HG02981 (cell line): ENCODE data around the gene SENP1.
"Not testable (repeated sequence)": the region's sequence is repeated elsewhere in the genome, so short reads cannot be mapped to it uniquely, and the experiment has no call there.

Experiments used
- ATAC-seq: cut with Tn5 transposase; IDR thresholded peaks from one replicate; pipeline ENCODE4 v1.9.1; 2021; ENCODE audit warnings: mild to moderate bottlenecking, moderate library complexity; ENCODE audit not compliant: unreplicated experiment

The SENP1 gene

GRCh38 chr12:48105867-48106680, at the start of gene SENP1:
Gene SENP1 (minus strand): TSS chr12:48106079. CDS start chr12:48101472, 4,607 bp downstream.
- ATAC-seq = peak; percentile 59

- ATAC-seq = no peak
Observed at GRCh38 chr12:48151103-48151771, 45.4 kb upstream of the SENP1 start.

- no peak for ATAC-seq
Observed at GRCh38 chr12:48145981-48146380, 40.1 kb upstream of the SENP1 start.

- ATAC-seq = no peak
Observed at GRCh38 chr12:48143898-48144297, 38.0 kb upstream of the SENP1 start.

GRCh38 chr12:48142818-48143674, 37.2 kb upstream of the SENP1 start:
- no peak for ATAC-seq

- ATAC-seq = no peak
Observed at GRCh38 chr12:48135027-48135426, 29.1 kb upstream of the SENP1 start.

GRCh38 chr12:48132826-48133225, 26.9 kb upstream of the SENP1 start:
- no peak for ATAC-seq

GRCh38 chr12:48131517-48131916, 25.6 kb upstream of the SENP1 start:
- no peak for ATAC-seq

GRCh38 chr12:48129376-48129775, 23.5 kb upstream of the SENP1 start:
- no peak for ATAC-seq

GRCh38 chr12:48128800-48129199, 22.9 kb upstream of the SENP1 start:
- no peak for ATAC-seq

GRCh38 chr12:48126953-48127630, 21.2 kb upstream of the SENP1 start:
- ATAC-seq = no peak

- ATAC-seq = no peak
Observed at GRCh38 chr12:48125985-48126384, 20.1 kb upstream of the SENP1 start.

GRCh38 chr12:48125542-48125941, 19.7 kb upstream of the SENP1 start:
- ATAC-seq = not testable (repeated sequence)

GRCh38 chr12:48123169-48123568, 17.3 kb upstream of the SENP1 start:
- ATAC-seq = no peak

GRCh38 chr12:48122065-48122834, 16.4 kb upstream of the SENP1 start:
- ATAC-seq = no peak

- no peak for ATAC-seq
Observed at GRCh38 chr12:48121522-48121921, 15.6 kb upstream of the SENP1 start.

- ATAC-seq = no peak
Observed at GRCh38 chr12:48119834-48120195, 13.9 kb upstream of the SENP1 start.

GRCh38 chr12:48119078-48119833, 13.4 kb upstream of the SENP1 start, which contains the start of gene PFKM:
Gene PFKM (plus strand): TSS chr12:48119364. CDS start chr12:48122775, 3,411 bp downstream.
- peak; percentile 99 for ATAC-seq

GRCh38 chr12:48118284-48118871, 12.5 kb upstream of the SENP1 start:
- no peak for ATAC-seq
